GM12892 (cell line): ENCODE measurements around the gene RTL10.

Experiments used
- POLR2A ChIP-seq: IDR thresholded peaks from 2 replicates; pipeline ENCODE4 v1.6.1; 2011; ENCODE audit warnings: low read depth, low read length, control low read depth
- POLR2AphosphoS5 ChIP-seq: IDR thresholded peaks from 2 replicates; pipeline ENCODE4 v1.6.1; 2011; ENCODE audit warnings: low read depth, low read length, control low read depth
- TAF1 ChIP-seq: IDR thresholded peaks from 2 replicates; pipeline ENCODE4 v1.6.1; 2011; ENCODE audit warnings: low read depth, mild to moderate bottlenecking, control low read depth, low read length, borderline replicate concordance

GRCh38 chr22:19878461-19879245 is 24.0 kb upstream of the RTL10 start:
- TF ChIP-seq POLR2AphosphoS5: no peak
- no peak for TF ChIP-seq POLR2A
- no peak for TF ChIP-seq TAF1
